Frontal cortex (tissue), 4 donors: Measurements from ENCODE around the gene CIZ1. TPM values are rescaled to one million over a fixed set of nuclear protein-coding genes. Genes with fewer than 3 reads are reported as not detected.
A peak's percentile ranks its signal among the peaks of the same experiment; 100 is the strongest.

Source experiments
- DNase-seq, 2 donors: peaks; one replicate each; pipeline ENCODE4 v3.0.0; 2012; ENCODE audit warnings: low spot score in 2 of 2
- FAIRE-seq: peaks from 2 replicates; lab custom pipeline; 2012; peaks lifted over from hg19 to GRCh38; lab: Jason Lieb, UNC
- total RNA-seq: library from RNA; depleted of rRNA; stranded (reverse); fragments of >200 nt; gene quantifications from one replicate; pipeline ENCODE4 v1.2.3, GENCODE V29; 2014
- donor health status: control.
- donor health status: control.
- donor health status: control.

CIZ1 gene
- total RNA-seq, 1 donor from 2014 or later, result 15.9 TPM

DNA sequence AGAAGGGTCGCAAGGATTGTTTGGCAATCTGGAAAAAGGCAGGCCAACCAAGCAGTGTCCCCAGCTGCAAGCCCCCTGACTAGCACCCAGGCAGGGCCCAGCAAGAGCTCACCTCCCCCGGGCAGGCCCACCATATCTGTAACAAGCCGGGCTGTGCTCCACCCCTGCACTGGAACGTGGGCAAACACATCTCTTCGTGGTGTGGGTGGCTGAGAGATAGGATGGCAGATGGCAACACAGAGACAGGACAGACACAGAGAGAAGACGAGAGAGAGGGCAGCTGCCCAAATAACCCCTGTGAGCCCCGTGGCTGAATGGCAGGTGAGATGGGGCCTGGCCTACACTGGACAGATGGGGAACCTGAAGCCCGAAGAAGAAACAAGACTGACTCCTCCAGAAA lies 21.9 kb downstream of the CIZ1 start:
- FAIRE-seq, result no peak
- DNase-seq, result no peak

DNA sequence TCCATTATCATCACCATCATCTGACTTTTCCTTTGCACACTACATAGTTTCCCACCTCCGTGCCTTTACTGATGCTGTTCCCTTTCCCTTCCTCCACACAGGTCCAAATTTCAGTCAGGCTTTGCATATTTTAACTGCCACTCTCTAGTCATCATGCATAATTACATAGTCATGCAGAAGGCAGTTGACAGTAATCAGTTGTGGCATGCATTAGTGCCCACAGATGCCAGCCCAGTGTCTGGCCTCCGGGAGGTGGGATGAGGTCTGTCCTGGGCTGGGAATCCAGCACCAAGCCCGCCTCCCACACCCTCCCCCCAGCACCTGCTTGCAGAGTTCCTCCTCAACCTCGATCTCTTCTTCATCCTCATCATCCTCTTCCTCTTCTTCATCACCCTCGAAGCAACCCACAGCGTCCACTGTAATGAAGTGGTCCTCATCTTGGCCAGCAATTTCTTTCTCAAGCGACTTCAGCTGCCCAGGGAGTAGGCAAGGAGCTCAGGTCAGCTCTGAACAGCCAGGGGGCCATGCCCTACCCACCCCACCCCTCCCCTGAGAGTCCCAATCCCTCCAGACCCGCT lies 22.6 kb downstream of the CIZ1 start:
- FAIRE-seq (no peak), DNase-seq (no peak)

DNA sequence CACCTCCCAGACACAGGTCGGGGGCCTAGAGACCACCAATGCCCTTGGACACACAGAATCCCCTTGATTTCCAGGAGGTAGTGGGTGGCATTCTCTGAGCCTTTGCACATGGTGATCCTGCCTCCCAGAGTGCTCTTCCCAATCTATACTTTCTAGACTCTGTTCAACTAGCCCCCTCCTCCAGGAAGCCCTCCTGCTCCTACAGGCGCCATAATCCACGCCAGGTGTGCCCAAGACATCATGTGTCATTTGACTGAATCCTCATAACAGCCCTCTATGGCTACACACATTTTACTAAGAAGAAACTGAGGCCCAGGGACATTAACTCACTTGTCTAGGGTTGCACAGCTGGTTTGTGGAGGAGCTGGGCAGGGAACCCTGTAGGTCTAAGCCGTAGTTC lies 24.2 kb downstream of the CIZ1 start:
- FAIRE-seq (no peak), DNase-seq (no peak)

DNA sequence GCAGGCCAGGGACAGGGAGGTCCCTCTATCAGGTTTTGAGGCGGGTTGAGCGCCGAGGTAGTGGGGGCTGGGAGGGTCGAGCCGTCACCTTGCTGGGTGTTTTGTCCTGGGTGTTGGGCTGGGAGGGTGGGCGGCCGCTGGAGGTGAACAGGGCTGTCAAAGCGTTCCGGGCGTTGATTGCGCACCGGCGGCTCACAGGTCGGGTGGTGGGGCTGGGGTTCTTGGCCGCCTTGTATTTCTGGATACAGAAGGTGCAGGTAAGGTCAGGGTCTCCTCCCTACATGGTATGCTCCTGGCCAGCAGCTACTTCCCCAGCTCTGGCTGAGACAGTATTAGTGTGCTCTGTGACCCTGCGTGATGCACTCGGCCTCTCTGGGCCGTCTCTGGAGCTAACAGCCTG lies 25.2 kb downstream of the CIZ1 start:
- DNase-seq, result no peak
- FAIRE-seq, result no peak

DNA sequence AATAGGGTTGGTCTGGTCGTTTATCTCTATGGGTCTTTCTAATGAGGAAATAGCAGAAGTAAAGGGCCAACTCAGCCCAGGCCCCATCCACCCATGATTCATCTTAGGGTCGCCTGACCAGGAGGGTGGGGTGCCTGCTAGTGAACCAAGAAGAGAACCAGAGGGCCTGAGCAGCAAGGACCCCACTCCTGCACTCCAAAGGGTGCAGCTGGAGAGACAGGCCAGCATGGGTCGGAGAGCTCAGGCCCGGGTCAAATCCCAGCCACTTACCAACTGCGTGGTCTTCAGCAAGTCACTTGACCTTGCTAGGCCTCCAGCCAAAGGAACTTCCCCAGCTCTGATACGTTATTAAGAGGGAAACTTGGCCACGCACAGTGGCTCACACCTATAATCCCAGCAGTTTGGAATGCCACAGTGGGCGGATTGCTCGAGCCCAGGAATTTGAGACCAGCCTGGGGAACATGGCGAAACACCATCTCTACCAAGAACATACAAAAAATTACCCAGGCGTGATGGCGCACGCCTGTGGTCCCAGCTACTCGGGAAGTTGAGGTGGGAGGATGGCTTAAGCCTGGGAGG lies 27.0 kb downstream of the CIZ1 start:
- DNase-seq, result no peak
- no peak for FAIRE-seq

DNA sequence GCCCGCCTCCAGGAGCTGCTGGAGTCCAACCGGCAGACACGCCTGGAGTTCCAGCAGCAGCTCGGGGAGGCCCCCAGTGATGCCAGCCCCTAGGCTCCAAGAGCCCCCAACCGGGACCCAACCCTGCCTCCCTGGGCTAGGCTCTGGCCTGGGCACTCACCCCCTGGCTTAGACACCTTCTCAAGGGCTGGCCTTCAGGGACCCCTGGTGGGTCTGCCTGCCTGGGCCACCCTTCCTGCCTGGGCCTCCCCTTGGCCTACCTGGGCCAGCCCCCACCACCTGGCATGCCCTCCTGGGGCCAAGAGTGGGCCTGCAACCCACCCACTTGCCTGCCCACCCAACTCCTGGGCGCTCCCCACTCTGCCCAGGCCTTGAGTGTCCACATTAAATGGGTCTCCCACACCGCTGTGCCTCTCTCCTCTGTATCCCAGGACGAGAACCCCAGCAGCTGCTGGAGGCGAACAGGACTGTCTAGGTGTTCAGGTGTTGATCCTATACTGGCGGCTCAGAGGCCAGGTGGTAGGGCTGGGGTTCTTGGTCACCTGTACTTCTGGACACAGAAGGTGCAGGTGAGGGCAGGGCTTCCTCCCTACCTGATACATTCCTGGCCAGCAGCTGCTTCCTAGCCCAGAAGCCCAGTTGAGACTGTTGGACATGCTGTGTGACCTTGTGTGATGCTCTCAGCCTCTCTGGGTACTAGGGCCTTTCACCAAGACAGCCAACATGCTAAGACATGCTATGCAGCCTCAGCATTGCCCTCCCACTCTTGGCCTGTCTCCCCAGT lies 27.7 kb downstream of the CIZ1 start:
- no peak for FAIRE-seq
- DNase-seq, result no peak

DNA sequence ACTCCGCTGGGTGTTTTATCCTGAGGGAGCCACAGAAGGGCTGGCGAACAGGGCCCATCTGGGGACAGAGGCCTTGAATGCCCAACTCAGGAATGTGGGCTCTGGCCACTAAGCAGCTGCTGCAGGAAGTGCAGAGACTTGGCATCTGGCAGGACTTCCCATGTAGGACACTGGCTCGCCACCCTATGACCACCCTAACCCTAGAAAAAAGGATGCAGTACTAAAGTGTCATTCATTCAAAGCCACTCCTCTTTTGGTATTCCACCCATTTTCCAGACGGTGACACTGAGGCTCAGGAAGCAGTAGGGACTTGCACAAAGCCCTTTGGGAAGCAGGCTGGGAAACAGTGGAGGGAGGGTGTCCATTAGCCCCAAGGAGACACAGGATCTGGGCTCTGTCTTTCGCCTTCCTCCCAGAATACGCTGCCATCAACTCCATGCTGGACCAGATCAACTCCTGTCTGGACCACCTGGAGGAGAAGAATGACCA lies 28.3 kb downstream of the CIZ1 start:
- FAIRE-seq, result no peak

DNA sequence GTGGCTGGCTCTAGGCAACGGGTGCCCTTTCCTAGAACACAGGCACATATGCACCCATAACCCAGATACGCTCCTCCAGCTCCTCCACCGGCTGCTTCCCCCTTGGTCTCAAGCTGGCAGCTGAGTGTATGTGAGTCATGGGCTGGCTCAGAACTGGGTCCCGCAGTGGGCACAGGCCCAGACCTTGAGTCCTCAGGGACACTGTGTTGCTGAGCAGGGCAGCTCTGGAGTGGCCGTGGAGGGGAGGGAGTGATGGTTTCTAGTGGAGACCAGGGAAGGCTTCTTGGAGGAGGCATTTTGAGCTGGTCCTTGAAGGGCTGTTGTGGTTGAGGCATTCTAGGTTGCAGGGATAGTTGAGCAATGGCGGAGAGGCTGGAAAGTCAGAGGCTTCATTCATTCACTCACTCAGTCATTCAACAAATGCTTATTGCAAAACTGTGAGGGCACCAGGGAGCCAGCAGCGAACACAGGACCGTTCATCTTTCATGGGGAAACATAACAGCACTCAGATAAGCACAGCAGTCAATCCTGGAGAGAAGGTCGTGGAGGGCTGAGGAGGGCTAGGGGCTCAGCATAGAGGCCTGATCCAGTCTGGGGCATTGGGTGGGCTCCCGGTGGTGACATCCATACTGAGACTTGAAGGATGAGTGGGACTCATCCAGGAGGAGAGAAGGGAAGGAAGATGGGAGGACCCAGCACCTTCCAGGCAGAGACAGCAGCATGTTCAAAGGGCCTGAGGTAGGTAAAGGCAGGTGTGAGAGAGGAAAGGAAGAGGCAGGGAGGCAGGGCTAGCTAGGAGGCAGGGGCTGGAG lies 29.0 kb downstream of the CIZ1 start:
- DNase-seq, result peak in 1 of 2 donors; percentile 55
- no peak for FAIRE-seq

More for the DNA sequence above, 28.3 kb downstream of the CIZ1 start:
- DNase-seq, result no peak

DNA sequence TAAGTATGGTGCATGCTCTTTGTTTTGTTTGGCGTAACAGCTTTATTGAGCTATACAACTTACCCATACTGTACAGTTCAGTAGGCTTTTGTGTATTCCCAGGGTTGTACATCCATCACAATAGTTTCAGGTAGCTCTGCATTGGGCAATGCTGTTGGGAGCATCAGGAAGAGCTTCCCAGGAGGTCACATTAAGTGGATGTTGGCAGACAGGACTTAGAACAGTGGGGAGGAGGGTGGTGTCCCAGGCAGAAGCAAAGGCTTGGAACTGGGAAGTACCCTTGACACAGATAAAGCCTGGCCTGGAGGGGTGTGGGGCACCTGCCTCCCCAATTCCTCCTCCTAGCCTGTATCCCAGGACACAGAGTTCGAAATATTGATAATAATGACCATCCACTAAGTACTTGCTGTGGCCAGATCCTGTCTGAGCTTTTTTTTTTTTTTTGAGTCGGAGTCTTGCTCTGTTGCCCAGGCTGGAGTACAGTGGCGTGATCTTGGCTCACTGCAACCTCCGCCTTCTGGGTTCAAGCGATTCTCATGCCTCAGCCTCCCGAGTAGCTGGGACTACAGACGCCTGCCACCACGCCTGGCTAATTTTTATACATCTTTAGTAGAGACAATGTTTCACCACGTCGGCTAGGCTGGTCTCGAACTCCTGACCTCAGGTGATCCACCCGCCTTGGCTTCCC lies 30.0 kb downstream of the CIZ1 start:
- no peak for DNase-seq
- no peak for FAIRE-seq

DNA sequence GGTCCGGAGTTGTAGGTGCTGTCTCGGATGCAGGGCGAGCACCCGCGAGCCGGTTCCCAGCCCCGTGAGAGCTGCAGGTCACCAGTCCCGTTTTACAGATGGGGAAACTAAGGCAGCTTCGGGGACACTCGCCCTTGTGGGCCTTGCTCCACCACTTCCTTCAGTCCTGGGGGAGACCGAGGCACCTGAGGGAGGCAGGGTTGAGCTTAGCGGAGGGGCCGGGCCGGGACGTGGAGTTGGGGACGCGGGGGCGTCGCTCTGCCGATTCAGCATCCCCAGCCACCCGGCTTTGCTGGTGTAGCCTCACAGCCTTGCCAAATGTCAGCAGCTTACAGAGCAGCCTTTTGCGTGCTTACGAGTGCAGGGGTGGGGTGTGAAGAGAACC lies 30.8 kb downstream of the CIZ1 start:
- FAIRE-seq, result no peak

DNA sequence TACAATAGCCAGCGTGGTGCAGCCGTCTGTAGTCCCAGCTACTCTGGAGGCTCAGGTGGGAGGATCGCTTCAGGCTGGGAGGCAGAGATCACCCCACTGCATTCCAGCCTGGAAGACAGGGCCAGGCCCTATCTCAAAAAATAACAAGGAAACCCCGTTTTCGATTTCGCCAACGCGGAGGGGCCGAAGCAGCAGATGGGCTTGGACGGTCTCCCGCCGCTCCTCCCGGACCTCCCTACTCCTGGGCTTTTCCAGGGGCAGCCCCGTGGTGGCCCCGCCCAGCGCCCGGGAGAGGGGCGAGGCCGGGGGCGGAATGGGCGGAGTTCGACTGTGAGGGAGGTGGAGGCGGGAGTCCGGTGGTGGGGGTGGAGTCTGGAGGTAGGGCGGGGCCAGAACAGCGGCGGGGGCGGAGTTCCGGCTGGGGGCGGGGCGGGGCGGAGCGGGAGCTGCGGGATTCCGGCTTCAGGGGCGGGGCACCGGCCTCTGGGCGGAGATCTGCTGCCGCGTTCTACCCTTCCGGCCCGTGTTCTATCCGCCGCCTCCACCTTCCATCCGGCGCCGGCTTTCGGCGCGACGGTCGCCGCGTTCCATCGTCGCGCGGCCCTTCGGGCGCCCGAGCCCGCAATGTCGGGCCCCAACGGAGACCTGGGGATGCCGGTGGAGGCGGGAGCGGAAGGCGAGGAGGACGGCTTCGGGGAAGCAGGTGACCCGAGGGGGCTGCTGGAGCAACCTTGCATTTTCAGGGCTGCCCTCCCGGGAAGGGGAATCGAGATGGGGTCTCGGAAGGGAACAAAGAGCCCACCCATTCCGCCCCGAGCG lies 31.4 kb downstream of the CIZ1 start, which contains the start of gene BBLN:
Gene BBLN, plus strand, starts transcription at position 482 of the 819 bp plus-strand sequence. Its CDS starts 143 bp downstream, at position 625.
- DNase-seq (peak; percentile 97 to 100), FAIRE-seq (no peak)

More for the DNA sequence above, 30.8 kb downstream of the CIZ1 start:
- DNase-seq, result peak in 1 of 2 donors; percentile 44

DNA sequence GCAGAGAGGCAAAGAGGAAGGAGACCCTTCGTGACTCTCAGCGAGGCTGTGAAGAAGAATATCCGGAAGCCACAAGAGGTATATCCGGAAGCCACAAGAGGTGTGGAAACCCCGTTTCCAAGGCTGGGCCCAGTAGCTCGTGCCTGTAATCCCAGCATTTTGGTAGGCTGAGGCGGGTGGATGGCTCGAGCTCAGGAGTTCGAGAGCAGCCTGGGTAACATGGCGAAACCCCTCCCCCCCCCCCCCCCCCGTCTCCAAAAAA lies 31.9 kb downstream of the CIZ1 start:
- DNase-seq, result no peak
- FAIRE-seq, result no peak

DNA sequence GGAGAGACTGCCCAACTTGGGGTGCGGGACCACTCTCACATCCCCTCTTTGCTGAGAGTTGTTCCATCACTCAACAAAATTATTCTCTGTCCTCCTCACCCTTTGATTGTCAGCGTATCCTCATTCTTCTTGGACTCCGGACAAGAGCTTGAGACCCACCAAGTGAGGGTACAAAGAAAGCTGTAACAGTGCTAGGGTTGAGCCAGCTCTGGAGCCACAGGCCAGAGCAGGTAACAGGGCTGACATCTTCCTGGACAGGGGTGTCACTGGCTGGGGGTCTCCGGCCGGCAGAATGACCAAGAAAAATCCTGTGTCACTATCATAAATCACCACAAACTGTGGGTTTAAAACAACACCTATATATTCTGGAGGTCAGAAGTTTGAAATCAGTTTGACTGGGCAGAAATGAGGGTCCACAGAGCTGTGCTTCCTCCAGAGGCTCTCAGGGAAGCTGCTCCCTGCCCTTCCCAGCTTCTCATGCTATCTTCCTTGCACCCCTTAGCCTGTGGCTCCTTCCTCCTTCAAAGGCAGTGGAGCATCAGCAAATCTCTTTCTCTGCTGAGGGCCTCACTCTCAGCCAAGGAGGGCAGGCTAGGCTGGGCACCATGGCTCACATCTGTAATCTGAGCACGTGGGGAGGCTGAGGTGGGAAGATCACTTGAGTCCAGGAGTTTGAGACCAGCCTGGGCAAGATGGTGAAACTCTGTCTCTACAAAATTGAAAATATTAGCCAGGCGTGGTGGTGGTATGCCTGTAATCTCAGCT lies 35.5 kb downstream of the CIZ1 start:
- no peak for DNase-seq
- FAIRE-seq, result no peak

DNA sequence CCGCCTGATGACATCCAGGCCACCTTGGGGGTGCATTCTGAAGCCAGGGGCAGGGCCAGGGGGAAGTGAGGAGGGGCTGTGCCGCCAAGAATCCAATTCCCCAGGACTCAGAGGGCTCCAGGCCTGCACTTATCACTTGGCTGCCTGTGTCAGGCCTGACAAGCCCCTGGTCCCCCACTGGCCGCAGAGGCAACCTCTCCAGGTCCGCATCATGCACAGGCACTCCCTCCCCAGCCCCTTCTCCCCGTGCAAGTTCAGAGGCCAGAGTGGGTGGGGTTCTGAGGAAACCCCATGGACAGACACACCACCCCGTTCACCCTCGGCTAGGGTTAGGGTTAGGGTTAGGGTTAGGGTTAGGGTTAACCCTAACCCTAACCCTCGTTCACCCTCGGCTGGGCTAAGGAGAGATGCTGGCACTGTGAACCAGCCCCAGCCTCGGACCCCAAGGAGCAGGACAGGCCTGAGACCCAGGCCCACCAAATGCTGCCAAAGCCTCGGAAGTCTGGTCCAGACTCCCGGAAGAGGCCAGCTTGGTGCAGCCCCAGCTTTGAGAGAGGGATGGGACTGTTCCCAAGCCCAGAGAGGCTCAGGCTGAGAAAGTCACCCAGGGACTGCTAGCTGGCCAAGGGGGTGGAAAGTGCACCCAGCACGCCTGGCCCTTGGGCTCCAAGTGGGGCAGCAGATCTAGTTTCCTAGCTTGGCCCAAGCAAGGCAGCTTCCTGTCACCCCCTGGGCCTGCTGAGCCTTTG lies 37.3 kb downstream of the CIZ1 start:
- FAIRE-seq, result no peak
- DNase-seq, result no peak

DNA sequence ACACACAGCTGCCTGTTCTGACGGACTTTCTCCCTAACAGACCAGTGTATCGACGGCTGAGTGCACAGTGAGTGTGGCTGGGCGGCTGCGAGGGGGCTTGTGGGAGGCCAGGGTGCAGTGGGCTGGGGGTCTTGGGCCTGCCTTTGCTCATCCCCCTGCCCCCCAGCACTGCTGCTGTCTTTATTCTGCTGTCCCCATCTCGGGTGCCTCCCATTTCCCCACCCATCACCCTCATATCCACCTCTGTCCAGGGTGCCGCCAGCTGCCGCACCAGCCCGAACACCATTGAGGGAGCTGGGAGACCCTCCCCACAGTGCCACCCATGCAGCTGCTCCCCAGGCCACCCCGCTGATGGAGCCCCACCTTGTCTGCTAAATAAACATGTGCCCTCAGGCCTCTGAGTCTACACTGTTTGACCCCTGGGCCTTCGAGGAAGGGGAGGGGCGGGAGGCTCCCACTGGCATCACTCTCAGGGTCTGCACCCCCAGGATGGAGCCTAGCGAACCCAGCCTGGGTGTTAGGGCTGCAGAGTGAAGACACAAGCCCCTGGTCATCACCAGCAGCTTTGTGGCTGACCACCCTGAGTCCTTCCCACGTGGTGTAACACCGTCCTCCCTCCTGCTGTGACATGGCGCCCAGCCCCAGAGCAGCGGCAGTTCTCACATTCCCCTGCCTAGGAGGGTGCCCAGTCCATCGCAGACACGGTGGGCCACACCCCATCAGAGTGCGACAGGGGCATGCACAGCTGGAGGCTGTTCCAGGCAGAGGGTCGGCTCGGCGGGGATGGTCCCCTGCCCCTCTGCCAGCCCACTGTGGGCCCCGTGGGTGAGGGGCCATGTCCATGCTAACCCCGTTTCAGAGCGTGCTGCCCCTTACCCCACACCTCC lies 38.1 kb downstream of the CIZ1 start:
- FAIRE-seq, result no peak

DNA sequence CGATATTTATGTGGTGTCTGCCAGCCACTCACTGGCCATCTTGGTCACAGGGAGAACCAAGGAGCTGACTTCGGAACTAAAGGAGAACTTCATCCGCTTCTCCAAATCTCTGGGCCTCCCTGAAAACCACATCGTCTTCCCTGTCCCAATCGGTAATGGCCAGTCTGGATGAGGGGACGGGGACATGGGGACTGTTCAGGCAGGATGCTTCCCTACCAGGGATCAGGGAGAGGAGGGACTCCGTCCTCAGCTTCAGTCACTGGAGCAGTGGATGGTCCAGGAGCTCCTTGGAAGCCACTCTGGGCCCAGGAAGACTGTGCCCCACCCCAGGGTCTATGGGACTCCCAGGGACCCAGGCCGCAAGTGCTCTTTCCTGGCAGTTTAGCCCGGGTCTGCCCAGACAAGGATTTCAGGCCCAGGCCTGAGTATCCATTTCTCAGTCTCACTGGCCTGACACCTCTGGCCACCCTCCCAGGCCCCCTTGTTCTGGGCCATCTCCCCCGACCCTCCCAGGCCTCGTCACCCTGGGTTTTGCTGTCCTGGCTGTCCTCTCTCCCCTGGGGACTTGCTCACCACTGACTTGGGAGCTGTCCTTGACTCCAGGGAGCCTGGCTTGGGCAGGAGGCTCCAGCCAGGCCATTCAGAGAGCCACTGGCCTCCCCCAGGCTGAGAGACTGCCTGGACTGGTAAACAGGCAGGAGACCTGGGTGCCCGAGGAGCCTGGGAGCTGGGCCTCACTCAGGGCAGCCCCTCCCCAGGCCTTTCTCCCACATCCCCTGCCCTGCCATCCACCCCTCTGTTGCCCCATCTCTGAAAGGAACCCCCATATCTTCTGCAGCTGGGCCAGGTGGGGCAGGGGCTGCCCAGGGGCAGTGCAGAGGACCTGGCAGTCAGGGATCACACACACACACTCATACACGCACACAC lies 39.0 kb downstream of the CIZ1 start:
- FAIRE-seq, result no peak

More for the DNA sequence above, 38.1 kb downstream of the CIZ1 start:
- no peak for DNase-seq

More for the DNA sequence above, 39.0 kb downstream of the CIZ1 start:
- DNase-seq, result no peak
